NCI-H345 treated with DMSO at 0.1 percent for 48 hours (cell line): ENCODE measurements around the gene LSS.
"Not testable (repeated sequence)": the region's sequence is repeated elsewhere in the genome, so short reads cannot be mapped to it uniquely, and the experiment has no call there.

Experiments used
- DNase-seq: peaks from one replicate; lab custom pipeline; 2025; ENCODE audit not compliant: unreplicated experiment; lab: John Stamatoyannopoulos, UW

Gene LSS

DNA sequence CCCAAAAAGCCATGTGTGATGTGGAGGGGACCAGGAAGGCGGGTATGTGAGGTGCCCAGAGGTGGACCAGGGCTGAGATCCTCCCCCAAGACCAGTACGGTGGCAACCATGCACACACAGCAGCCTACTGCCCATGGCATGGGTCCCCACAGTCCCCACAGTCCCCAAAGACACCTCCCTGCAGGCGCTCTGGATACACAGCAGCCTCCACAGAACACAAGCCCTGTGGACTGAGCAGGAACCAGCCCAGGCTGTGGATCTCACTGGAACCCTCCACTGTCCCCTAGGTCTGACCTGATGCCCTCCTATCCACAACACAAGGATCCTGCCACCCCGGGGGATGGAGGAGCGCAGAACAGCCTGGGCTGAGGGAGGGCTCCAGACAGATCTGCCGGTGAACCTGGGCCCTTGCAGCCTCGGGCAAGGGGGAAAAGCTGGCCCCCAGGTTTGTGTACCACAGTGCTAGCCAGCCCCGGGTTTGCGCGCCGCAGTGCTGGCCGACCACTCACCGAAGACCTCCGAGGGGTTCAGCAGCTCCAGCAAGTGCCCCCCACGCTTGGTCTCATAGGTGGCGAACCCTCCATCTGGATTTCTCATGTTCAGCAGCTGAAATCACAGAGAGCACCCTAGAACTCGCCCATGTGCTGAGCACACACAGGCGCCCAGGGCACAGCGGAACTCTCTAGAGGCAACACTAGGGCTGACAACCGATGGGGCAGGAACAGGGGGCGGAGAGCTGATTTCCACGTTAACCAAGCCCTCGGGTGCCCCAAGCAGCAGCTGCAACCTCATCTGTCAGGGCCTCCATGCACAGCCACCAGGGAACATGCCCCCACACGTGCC, 22.2 kb downstream of the LSS start:
- DNase-seq: no peak

DNA sequence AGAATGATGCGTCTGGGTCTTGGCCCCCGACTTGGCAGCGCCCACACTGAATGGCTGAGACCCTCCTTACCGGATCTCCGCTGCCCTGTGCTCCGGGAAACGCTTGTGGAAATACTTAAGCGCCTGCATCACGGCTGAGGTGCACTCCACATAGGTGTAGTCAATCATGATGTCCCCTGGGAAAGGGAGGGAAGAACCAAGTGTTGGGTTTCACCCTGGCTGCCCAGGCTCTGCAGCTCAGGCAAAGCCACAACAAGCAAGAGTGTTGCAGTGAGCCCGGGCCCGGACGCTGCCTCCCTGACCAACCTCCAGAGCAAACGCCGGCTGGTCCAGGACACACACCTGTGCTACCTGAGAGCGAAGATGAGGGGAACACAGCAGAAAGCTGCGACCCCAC, 22.8 kb downstream of the LSS start:
- no peak for DNase-seq

DNA sequence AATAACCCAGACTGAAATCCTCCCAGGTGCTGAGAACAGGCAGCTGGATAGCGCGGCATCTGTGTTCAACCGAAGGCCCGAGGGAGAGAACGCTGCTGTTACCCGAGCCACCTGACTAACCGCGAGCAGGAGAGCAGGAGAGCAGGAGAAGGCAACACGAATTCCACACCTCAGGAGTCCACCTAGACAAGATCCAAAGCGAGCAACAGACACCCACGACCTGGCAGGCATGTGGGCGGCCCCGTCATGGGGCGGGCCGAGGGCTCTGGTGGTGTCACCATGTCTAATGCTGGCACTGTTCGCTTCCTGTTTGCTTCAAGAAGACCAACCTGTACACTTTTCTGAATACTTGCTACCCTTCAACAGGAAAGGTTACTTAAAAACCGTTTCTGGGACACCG, 23.4 kb downstream of the LSS start:
- DNase-seq: no peak

DNA sequence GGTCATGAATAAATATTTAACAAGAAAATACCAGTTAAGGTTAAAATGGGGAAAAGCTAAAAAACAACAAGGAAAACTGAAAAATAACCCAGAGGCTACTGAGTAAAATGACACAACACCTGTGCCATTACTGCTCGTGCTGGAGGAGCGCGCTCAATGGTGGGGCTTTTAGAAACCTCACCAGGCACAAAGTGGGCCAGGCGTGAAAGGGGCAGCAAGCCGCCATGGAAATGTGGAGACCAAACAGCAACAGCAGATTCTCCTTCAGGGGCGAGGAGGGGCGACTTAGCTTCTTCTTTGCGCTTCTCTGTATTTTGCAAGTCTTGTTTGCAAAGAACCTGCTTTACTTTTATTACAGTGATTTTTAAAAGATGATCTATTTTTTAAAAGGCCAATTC, 25.4 kb downstream of the LSS start:
- no peak for DNase-seq

DNA sequence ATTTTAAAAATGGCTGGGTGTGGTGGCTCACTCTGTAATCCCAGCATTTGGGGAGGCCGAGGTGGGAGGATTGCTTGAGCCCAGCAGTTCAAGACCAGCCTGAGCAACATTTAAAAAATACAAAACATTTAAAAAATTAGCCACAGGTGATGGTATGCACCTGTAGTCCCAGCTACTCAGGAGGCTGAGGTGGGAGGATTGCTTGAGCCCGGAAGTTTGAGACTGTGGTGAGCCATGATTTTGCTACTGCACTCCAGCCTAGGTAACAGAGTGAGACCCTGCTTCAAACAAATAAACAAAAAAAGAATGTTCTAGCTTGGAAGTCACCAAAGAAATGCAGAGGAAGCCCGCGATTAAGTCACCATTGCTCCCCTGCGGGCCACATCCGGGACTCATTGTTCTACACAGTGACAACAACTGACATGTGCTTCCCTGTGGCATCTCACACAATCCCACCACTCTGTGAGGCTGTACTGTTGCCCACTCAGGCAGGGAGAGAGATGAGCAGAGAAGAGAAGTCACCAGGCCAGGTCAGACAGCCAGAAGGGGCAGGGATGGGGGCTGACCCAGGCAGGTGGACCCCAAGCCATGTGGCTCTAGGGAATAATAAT, 25.9 kb downstream of the LSS start:
- DNase-seq: no peak

DNA sequence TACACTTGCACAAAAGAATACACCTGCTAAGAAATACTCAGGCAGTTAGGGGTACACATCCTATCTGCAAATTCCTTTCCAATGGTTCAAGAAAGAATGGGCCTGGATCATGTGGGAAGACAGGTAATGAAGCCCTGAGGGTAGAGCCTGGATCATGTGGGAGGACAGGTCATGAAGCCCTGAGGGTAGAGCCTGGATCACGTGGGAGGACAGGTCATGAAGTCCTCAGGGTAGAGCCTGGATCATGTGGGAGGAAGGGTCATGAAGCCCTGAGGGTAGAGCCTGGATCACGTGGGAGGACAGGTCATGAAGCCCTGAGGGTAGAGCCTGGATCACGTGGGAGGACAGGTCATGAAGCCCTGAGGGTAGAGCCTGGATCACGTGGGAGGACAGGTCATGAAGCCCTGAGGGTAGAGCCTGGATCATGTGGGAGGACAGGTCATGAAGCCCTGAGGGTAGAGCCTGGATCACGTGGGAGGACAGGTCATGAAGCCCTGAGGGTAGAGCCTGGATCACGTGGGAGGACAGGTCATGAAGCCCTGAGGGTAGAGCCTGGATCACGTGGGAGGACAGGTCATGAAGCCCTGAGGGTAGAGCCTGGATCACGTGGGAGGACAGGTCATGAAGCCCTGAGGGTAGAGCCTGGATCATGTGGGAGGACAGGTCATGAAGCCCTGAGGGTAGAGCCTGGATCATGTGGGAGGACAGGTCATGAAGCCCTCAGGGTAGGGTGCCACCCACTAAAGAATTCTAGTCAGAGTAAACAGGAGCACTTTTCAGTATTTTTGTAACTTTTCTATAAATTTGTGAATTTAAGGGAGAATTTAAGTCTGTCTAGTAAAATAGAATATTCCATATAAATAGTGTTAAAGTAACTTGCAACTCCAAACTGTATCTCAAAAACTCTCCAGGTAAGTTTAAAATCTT, 27.4 kb downstream of the LSS start:
- not testable (repeated sequence) for DNase-seq

DNA sequence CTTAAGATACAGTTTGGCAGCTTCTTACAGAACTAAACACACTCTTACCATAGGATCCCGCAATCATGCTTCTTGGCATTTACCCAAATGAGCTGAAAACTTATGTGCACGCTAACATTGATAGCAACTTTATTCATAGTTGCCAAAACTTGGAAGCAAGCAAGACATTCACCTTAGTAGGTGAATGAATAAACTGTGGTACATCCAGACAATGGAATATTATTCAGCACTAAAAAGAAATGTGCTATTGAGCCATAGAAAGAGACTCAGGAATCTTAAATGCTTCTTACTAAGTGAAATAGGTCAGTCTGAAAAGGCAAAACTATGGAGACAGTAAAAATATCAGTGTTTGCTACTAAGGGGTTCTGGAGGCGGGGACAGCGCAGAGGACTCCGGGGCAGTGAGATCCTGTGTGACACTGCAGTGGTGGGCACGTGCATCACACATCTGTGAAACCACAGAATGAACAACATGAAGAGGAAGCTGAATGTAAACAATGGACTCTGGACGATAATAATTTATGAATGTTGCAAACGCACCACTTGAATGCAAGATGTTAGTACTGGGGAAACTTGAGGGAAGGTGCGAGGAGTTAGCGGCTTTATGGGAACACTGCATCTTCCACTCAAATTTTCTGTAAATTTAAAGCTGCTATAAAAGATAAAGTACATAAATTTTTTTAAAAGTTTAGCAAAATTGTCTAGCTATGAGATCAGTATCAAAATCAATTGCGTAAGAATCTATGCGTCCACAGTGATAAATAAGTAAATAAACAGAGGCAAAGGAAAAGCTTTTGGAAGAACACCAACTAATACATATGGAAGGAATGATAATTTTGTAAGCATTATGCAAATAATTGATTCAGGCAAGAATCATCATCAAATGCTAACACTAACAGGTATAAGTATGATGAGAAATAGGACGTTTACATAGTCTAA, 28.9 kb downstream of the LSS start:
- DNase-seq: no peak

DNA sequence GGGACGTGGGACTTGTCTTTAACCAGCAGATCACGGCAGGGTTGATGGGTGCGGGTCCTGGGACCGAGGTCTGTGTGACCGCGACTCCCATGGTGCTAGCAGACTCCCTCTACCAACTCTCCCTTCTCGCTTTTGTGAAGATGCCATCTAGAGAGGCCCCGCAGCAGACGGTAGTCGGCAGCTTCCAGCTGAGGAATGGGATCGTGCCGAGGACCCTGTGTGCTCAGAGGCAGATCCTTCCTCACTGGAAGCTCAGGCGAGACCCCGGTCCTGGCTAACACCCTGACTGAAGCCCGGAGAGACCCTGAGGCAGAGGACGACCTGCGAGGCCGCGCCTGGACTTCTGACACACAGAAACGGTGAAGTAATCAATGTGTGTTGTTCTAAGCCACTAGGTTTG, 31.8 kb downstream of the LSS start:
- DNase-seq: no peak

DNA sequence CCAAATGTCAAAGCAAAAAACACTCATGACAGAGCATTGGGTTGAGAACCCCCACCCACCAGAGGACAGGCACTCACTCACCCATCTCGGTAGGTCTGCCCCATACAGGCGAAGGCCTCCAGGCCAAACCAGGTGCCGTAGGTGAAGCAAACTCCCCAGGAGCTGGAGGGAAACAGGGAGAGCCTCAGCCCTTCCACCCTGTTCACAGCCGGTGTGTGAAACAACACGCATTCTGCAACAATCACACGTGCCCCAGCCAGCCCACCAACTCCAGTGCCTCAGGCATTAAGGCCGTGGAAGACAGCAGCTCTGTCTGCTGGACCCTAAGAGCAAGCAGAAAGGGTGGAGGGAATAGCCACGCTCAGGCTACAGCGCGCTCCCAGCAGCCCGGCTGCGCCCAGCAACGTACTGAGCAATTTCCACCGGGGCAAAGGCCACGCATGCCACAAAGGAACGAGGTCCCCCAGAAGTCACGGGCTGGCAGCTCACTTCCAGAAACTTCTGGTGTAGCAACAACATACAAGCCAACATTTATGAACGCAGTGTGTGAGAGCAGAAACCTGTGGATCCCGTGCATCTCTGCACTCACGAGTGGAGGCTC, 32.9 kb downstream of the LSS start:
- DNase-seq: no peak

DNA sequence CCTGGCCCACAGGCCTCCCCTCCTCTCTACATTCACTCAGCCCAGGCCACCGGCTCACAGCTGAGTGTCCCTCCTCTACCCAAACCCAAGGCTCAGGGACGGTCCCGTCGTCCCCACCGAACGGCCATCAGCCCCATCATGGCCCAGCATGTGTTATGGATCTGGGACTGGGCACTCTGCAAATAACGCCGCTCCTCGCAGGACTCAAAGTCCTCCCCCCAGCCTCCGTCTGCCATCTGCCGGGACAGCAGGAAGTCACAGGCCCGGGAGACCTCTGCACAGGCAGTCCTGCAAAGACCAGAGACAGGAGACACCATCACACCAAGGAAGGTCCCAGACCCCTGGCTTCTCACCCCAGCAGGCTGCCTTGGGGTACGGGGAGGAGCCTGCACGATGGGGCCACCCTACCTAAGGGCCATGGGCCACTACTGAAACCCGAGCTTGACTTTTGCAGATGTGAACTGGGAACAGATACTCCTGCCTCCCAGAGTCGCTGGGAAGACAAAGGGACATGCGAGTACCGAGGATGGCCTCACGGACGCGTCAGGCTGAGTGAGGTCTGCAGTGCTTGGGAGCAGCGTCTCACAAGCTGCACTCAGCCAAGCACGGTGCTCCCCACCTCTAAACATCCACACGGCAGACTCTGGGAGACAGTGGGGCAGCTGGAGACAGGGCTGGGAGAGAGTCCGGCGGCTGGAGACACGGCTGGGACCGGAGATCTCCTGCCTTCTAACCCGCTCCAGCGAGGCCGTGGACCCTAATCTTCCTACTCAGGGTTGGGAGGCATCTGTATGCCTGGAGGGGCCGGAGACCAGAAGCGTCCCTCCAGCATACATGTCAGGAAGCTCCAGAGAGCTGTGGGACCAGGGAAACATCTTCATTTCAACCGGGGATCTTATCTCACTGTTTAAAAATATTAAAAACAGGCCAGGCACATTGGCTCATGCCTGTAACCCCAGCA, 33.9 kb downstream of the LSS start:
- no peak for DNase-seq

DNA sequence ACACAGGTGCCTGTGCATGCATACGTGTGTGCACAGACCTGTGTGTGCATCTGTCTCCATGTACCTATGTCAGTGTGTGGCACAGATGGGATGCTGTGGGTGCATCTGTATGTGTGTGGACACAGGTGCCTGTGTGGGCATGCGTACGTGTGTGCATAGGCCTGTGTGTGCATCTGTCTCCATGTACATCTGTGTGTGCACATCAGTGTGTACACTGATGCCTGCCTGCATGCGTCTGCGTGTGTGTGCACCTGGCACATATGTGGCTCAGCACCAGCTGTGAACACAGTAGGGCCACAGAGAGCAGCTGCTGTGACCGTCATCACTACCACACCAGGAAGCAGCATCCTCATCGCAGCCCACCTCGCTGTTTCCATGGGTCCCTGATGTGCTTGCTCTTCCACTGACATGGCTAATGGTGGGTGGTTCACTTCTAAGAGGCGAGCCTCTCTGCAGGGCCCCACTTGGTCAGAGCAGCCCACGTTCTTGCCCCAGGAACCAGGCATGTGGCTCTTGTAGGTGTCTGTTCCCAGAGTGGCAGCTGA, 34.7 kb downstream of the LSS start:
- no peak for DNase-seq

DNA sequence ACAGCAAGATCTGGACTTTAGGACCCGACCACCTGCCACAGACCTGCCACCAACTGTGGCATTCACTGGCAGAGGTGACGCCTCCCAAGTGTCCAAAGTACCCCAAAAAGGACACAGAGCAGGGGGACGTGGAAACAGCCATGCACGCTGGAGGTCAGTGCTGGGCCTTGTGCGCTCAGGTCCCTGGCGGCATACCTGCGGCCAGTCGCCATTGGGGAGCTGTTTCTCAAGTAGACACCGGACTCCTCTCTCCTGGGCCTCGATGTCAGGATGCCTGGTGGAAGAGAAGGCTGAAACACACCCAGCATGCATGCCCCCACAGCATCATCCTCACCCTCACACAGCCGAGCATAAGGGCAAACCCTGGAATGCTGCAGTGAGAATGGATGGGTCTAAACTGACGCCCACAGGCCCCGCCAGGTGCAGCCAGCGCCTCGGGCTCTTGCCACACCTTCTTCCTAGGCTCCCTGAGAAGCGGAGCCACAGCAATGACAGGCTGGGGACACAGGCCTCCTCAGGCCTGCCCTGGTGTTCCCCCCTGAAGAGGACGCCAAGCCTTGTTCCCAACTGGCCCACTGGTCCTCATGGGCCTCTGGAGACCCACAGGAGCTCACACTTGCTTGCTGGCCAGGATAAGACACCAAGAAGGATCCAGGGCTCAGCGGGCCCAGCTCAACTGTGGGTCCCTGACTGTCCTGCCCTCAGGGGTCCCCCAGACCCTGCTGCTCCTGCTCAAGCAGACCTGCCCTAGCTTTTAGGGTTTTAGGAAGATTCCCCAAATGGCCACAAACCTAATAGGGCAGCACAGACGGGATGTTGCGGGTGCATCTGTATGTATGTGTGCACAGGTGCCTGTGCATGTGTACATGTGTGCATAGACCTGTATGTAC, 36.6 kb downstream of the LSS start:
- no peak for DNase-seq

DNA sequence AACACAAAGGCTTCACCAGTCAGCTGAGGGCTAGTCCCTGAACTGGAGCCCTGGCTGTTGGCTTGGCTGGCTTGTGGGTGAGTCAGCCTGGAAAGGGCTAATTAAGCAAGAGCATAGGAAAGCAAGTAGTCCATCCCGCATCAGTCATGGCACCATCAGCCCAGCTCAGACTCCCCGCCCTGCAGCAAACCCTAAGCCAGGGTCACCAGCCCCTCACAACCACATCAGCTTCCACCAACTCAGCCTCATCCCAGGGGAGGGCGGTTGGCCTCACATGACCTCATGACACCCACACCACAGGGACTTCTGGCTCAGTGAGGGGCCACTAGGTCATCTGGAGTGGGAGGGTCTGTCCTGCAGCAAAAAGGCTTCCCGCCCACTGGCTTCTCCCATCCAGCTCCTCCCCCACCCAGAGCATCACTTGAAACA, 37.3 kb downstream of the LSS start:
- no peak for DNase-seq

DNA sequence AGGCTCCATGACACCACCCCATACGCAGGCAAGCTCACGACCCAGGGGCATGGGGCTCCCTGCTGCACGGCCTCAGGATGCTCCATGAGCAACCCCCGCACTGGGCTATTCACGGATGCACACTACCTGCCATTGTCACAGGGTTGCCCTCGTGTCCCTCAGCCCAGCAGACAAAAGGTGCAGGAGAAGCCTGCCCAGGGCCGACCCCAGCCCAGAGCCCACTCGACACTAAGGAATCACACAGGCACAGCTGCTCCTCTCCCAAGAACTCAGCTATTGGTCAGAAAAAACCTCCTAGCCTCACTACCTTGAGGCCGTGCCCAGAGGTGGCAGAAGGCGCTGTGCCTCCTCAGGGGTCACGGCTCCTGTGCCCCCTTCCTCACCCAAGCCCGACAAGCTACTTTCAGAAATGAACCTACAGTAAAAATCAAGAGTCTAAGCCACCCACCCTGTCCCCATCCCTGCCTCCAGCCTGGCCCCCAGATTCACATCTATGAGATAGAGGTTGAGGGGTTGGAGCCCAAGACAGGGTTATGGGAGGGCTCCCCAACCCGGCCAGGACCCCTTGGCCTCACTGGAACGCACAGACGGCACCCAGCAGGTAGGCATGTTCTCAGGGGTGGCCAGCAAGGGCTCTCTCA, 38.0 kb downstream of the LSS start:
- DNase-seq: no peak

DNA sequence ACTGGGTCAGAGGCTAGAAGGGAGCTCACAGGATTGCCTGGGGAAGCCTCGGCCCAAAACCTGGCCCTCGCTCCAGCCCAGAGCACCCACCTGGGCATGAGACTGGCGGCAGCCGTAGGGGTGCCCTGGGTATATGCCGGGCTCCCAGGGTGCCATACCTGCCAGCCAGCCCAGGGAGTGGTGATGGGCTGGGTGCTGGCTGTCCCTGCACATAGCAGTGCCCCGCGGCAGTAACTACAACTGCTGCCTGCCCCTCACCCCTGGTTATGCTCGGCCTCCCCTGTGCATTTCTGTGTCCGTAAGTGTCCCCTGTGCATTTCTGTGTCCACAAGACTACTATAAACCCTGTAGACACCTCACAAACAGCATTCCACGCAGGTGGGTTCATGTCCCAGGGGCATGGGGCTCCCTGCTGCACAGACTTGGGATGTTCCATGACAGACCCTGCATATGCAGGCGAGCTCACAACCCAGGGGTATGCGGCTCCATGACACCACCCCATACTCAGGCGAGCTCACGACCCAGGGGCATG, 38.5 kb downstream of the LSS start:
- no peak for DNase-seq

DNA sequence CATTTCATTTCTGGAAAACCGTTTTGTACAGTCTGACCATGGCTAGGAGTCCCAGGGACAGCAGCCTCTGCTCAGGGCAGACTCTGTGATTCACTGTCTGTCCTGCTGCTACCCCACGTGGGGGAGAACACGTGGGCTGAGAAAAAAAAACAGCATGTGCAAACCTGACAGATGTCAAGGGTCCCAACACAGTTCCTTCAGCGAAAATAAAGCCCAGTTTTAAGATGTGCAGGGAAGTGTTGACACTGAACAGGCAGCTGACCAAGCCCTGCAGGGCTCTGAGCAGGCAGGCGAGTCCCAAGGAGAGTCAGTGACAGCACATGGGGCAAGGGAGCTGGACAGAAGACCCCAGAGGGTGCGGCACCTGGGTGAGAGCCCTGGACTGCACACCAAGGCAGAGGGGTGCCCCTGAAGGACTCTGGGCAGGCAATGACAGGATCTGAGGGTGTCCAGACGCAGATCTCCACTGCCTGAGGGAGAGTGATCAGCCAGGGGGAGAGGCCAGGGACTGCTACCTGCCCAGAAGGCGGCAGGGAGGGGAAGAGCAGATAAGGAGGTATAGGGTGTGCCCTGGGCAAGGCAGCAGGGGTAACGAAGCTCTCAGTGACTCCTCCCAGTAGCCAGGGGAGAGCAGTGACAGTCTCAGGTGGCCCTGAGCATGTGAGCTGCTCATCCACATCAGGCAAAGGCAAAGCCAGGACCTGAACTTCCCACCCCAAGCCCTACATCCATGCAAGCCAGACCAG, 39.2 kb downstream of the LSS start:
- DNase-seq: no peak
